Nephron progenitor cell (in vitro differentiated cells): ENCODE data around the gene RASSF5.

Experiments
- DNase-seq: peaks from one replicate; pipeline ENCODE4 v3.0.0; 2021
- H3K27ac Mint-ChIP-seq: 2 replicates; pipeline ENCODE4 v1.8.0; 2021; ENCODE audit warnings: mild to moderate bottlenecking, moderate library complexity, mixed read lengths
- H3K27me3 Mint-ChIP-seq: 2 replicates; pipeline ENCODE4 v1.8.0; 2021; ENCODE audit warnings: mild to moderate bottlenecking, low read depth, mixed read lengths; ENCODE audit not compliant: poor library complexity
- H3K36me3 Mint-ChIP-seq: 2 replicates; pipeline ENCODE4 v1.8.0; 2021; ENCODE audit warnings: low read depth, mixed read lengths
- H3K4me1 Mint-ChIP-seq: 2 replicates; pipeline ENCODE4 v1.8.0; 2021; ENCODE audit warnings: mixed read lengths
- H3K4me3 Mint-ChIP-seq: 2 replicates; pipeline ENCODE4 v1.8.0; 2021; ENCODE audit warnings: mild to moderate bottlenecking, moderate library complexity, mixed read lengths
- H3K9me3 Mint-ChIP-seq: 2 replicates; pipeline ENCODE4 v1.8.0; 2021; ENCODE audit warnings: mild to moderate bottlenecking, moderate library complexity, mixed read lengths
- CTCF ChIP-seq: fragments of 200-600 bp; sonication (generic); IDR thresholded peaks from 2 replicates; pipeline ENCODE4 v1.5.0; 2021; ENCODE audit warnings: antibody characterized with exemption

The RASSF5 gene

GRCh38 chr1:206591226-206591625, 83.9 kb downstream of the RASSF5 start:
- no peak for TF ChIP-seq CTCF
- Mint-ChIP-seq H3K27me3 (no peaks in the 10 kb centered on the region), H3K36me3 (peaks cover 52% of the 10 kb centered on the region), H3K27ac (no peak overlapping the region), H3K4me1 (peaks cover 25% of the 10 kb centered on the region), H3K4me3 (no peak overlapping the region), H3K9me3 (no peaks in the 10 kb centered on the region)
- DNase-seq: no peak

- no peaks in the 10 kb centered on the region for H3K27me3 Mint-ChIP-seq
- TF ChIP-seq CTCF: no peak
Observed at GRCh38 chr1:206591696-206592095, 84.4 kb downstream of the RASSF5 start.

GRCh38 chr1:206593351-206593925, 86.1 kb downstream of the RASSF5 start:
- no peak overlapping the region for H3K27ac Mint-ChIP-seq
- no peaks in the 10 kb centered on the region for H3K27me3 Mint-ChIP-seq
- H3K36me3 Mint-ChIP-seq: peaks cover 63% of the 10 kb centered on the region
- no peak overlapping the region for H3K4me3 Mint-ChIP-seq
- no peak for DNase-seq
- H3K9me3 Mint-ChIP-seq: no peaks in the 10 kb centered on the region
- H3K4me1 Mint-ChIP-seq: peaks cover 4% of the 10 kb centered on the region
- no peak for TF ChIP-seq CTCF

More at GRCh38 chr1:206591696-206592095, 84.4 kb downstream of the RASSF5 start:
- Mint-ChIP-seq H3K9me3 (no peaks in the 10 kb centered on the region), H3K4me1 (peaks cover 22% of the 10 kb centered on the region), H3K27ac (peak overlapping the region; percentile 59), H3K36me3 (peaks cover 55% of the 10 kb centered on the region), H3K4me3 (no peak overlapping the region)
- no peak for DNase-seq

- no peak for DNase-seq
- Mint-ChIP-seq H3K4me3 (no peak overlapping the region), H3K27ac (no peak overlapping the region), H3K4me1 (no peaks in the 10 kb centered on the region), H3K9me3 (no peaks in the 10 kb centered on the region), H3K36me3 (peaks cover 63% of the 10 kb centered on the region), H3K27me3 (no peaks in the 10 kb centered on the region)
- no peak for TF ChIP-seq CTCF
Observed at GRCh38 chr1:206595581-206596318, 88.4 kb downstream of the RASSF5 start.

- H3K27ac Mint-ChIP-seq: no peak overlapping the region
- H3K36me3 Mint-ChIP-seq: peaks cover 63% of the 10 kb centered on the region
- no peaks in the 10 kb centered on the region for H3K27me3 Mint-ChIP-seq
- no peak for DNase-seq
- no peak overlapping the region for H3K4me3 Mint-ChIP-seq
- no peaks in the 10 kb centered on the region for H3K4me1 Mint-ChIP-seq
- no peak for TF ChIP-seq CTCF
- no peaks in the 10 kb centered on the region for H3K9me3 Mint-ChIP-seq
Observed at GRCh38 chr1:206596319-206596666, 89.0 kb downstream of the RASSF5 start.

GRCh38 chr1:206600527-206600926, 93.2 kb downstream of the RASSF5 start:
- H3K27ac Mint-ChIP-seq: no peak overlapping the region
- no peak overlapping the region for H3K4me3 Mint-ChIP-seq
- peaks cover 41% of the 10 kb centered on the region for H3K36me3 Mint-ChIP-seq
- DNase-seq: no peak
- no peaks in the 10 kb centered on the region for H3K9me3 Mint-ChIP-seq
- TF ChIP-seq CTCF: no peak
- H3K4me1 Mint-ChIP-seq: no peaks in the 10 kb centered on the region
- H3K27me3 Mint-ChIP-seq: no peaks in the 10 kb centered on the region
